Measurements from ENCODE around the gene OR9Q2.
"Not testable (repeated sequence)": the region's sequence is repeated elsewhere in the genome, so short reads cannot be mapped to it uniquely, and the experiment has no call there.

OR9Q2 gene

DNA sequence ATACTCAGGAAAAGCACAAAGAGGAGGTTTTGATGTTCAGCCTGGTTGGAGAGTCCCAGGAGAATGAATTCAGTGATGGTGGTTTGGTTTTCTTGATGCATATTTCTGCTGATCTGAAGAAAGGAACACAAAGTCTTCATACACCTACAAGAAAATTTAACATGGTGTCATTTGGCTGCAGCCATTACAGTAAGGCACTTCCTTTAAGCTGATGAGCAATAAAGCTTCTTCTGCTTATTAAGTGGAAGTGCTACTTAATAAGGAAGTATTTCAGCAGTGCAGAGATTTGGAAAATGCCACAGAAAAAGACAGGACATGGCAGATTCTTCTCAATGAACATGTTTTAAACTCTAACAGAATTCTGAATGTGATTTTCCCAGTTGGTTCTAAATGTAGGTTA, 15.2 kb downstream of the OR9Q2 start, which contains the start of gene OR1S2 (continued):
- TF ChIP-seq, protein P1, sequence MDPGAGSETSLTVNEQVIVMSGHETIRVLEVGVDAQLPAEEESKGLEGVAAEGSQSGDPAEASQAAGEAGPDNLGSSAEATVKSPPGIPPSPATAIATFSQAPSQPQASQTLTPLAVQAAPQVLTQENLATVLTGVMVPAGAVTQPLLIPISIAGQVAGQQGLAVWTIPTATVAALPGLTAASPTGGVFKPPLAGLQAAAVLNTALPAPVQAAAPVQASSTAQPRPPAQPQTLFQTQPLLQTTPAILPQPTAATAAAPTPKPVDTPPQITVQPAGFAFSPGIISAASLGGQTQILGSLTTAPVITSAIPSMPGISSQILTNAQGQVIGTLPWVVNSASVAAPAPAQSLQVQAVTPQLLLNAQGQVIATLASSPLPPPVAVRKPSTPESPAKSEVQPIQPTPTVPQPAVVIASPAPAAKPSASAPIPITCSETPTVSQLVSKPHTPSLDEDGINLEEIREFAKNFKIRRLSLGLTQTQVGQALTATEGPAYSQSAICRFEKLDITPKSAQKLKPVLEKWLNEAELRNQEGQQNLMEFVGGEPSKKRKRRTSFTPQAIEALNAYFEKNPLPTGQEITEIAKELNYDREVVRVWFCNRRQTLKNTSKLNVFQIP (CRISPR knock-in tag; IDR thresholded peaks at IDR 0.05; ENCODE audit: borderline replicate concordance, low read depth), result no peak
- no peak for TF ChIP-seq ESRRG (CRISPR knock-in tag; IDR thresholded peaks at IDR 0.05)
- TF ChIP-seq ZFP30 (CRISPR knock-in tag; IDR thresholded peaks at IDR 0.05), result no peak

DNA sequence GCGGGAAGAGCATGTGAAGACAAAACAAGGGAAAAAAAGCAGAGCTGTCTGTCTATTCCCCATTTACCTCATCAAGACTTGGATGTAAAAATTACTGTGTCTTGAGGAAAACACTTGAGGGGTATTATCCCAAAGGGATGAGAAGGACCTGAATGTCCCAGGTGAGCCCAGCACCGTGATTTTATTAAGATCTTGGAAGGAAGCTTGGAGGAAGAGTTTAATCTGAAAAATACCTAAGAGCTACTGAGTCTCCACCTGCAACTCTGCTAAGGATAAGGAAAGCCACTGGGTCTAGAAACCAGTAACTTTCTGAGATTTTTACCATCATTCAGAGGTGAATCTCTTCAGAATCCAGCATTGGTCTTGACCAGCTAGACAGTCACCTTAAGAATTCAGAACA, 23.6 kb downstream of the OR9Q2 start, which contains the start of gene OR1S1:
TSS of gene OR1S1 (plus strand) at position 301 of the 400 bp plus-strand sequence.
- not testable (repeated sequence) for ATAC-seq

DNA sequence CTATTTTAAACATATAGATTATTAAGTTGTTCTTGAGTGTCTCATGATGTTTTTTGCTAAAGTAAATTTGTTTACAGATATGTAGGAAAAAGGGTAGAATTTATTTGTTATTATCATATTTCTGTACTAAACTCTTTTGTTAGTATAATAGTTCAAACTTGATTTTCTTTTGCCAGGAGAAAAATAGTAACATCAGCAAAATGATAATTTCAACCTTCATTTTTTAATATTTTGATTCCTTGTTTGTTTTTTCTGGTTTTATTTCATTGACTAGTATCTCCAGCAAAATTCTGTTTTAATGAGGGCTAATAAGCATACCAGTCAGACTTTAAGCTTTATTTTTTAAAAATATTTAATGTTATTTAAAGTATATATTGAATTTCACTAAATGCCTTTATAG, 27.6 kb downstream of the OR9Q2 start:
- ATAC-seq, result no peak
- no peak for TF ChIP-seq ZFP3 (CRISPR knock-in tag; IDR thresholded peaks at IDR 0.05)
- TF ChIP-seq ZNF70 (CRISPR knock-in tag; IDR thresholded peaks at IDR 0.05), result no peak
- TF ChIP-seq GLIS3 (CRISPR knock-in tag; IDR thresholded peaks at IDR 0.05), result no peak
- TF ChIP-seq PPARA (CRISPR knock-in tag; IDR thresholded peaks at IDR 0.05; ENCODE audit: borderline replicate concordance), result no peak
- no peak for TF ChIP-seq TCF4 (CRISPR knock-in tag; IDR thresholded peaks at IDR 0.05; ENCODE audit: borderline replicate concordance)
- TF ChIP-seq, protein P2, sequence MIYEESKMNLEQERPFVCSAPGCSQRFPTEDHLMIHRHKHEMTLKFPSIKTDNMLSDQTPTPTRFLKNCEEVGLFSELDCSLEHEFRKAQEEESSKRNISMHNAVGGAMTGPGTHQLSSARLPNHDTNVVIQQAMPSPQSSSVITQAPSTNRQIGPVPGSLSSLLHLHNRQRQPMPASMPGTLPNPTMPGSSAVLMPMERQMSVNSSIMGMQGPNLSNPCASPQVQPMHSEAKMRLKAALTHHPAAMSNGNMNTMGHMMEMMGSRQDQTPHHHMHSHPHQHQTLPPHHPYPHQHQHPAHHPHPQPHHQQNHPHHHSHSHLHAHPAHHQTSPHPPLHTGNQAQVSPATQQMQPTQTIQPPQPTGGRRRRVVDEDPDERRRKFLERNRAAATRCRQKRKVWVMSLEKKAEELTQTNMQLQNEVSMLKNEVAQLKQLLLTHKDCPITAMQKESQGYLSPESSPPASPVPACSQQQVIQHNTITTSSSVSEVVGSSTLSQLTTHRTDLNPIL (CRISPR knock-in tag; IDR thresholded peaks at IDR 0.05; ENCODE audit: low read depth), result no peak
- no peak for TF ChIP-seq RARB (CRISPR knock-in tag; IDR thresholded peaks at IDR 0.05)
- TF ChIP-seq OSR1 (CRISPR knock-in tag; IDR thresholded peaks at IDR 0.05), result no peak
- TF ChIP-seq ZFP30 (CRISPR knock-in tag; IDR thresholded peaks at IDR 0.05), result no peak
- TF ChIP-seq ISL1 (CRISPR knock-in tag; IDR thresholded peaks at IDR 0.05), result no peak
- no peak for TF ChIP-seq ZNF565 (CRISPR knock-in tag; conservative IDR thresholded peaks at IDR 0.05; ENCODE audit: low read depth)
- no peak for TF ChIP-seq ARNTL (CRISPR knock-in tag; IDR thresholded peaks at IDR 0.05; ENCODE audit: borderline replicate concordance, low read depth)
- TF ChIP-seq, protein P3, sequence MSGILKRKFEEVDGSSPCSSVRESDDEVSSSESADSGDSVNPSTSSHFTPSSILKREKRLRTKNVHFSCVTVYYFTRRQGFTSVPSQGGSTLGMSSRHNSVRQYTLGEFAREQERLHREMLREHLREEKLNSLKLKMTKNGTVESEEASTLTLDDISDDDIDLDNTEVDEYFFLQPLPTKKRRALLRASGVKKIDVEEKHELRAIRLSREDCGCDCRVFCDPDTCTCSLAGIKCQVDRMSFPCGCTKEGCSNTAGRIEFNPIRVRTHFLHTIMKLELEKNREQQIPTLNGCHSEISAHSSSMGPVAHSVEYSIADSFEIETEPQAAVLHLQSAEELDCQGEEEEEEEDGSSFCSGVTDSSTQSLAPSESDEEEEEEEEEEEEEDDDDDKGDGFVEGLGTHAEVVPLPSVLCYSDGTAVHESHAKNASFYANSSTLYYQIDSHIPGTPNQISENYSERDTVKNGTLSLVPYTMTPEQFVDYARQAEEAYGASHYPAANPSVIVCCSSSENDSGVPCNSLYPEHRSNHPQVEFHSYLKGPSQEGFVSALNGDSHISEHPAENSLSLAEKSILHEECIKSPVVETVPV (CRISPR knock-in tag; IDR thresholded peaks at IDR 0.05), result no peak
- no peak for TF ChIP-seq ESRRG (CRISPR knock-in tag; IDR thresholded peaks at IDR 0.05)
- no peak for TF ChIP-seq ZC3H10 (CRISPR knock-in tag; IDR thresholded peaks at IDR 0.05)

DNA sequence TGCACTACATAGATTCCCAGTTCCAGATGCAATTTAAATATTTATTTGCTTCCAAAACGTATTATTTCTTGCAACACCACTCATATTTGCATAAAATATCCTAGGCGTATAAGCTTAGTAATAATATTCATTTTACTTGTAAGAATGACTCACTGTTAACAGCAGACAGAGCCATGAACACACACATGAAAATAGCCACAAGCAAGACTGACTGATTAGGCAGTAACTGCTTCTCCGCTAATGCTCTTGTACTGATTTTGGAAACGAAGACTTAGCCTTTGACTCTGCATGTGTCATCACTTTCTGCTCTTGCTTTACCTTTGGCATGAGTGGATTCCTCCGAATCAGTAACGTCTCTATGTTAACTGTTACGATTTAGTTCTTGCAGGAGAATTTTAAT, 33.9 kb downstream of the OR9Q2 start:
- TF ChIP-seq TOX (CRISPR knock-in tag; IDR thresholded peaks at IDR 0.05; ENCODE audit: borderline replicate concordance), result no peak
- TF ChIP-seq CSDC2 (CRISPR knock-in tag; IDR thresholded peaks at IDR 0.05), result no peak
- TF ChIP-seq RARB (CRISPR knock-in tag; IDR thresholded peaks at IDR 0.05), result no peak
- no peak for ATAC-seq

DNA sequence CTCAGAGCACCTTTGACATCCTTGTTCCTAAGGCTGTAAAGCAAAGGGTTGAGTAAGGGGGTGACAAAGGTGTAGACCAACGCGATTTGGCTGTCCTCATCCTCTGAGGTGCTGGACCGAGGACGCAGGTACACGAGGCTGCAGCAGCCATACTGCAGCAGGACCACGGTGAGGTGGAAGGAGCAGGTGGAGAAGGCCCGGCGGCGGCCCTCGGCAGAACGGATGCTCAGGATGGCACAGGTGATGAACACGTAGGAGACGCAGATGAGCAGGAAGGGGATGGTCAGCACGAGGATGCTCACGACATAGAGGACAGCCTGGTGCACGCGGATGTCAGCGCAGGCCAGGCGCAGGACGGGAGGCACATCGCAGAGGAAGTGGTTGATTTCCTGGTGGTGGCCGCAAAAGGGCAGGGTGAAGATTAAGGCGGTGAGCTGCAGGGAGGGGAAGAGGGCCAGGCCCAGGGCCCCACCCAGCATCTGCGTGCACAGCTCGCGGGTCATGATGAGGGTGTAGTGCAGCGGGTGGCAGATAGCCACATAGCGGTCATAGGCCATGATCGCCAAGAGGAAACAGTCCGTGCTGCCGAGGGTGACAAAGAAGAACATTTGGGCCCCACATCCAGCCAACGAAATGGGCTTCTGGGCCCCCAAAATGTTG, 39.2 kb downstream of the OR9Q2 start:
- ATAC-seq, result no peak
- TF ChIP-seq ZFP3 (CRISPR knock-in tag; IDR thresholded peaks at IDR 0.05), result no peak
- TF ChIP-seq TCF4 (CRISPR knock-in tag; IDR thresholded peaks at IDR 0.05; ENCODE audit: borderline replicate concordance), result no peak
- TF ChIP-seq CSDC2 (CRISPR knock-in tag; IDR thresholded peaks at IDR 0.05), result no peak
- TF ChIP-seq, protein P3 (CRISPR knock-in tag; IDR thresholded peaks at IDR 0.05), result no peak
- TF ChIP-seq, protein P4, sequence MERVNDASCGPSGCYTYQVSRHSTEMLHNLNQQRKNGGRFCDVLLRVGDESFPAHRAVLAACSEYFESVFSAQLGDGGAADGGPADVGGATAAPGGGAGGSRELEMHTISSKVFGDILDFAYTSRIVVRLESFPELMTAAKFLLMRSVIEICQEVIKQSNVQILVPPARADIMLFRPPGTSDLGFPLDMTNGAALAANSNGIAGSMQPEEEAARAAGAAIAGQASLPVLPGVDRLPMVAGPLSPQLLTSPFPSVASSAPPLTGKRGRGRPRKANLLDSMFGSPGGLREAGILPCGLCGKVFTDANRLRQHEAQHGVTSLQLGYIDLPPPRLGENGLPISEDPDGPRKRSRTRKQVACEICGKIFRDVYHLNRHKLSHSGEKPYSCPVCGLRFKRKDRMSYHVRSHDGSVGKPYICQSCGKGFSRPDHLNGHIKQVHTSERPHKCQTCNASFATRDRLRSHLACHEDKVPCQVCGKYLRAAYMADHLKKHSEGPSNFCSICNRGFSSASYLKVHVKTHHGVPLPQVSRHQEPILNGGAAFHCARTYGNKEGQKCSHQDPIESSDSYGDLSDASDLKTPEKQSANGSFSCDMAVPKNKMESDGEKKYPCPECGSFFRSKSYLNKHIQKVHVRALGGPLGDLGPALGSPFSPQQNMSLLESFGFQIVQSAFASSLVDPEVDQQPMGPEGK (CRISPR knock-in tag; IDR thresholded peaks at IDR 0.05; ENCODE audit: borderline replicate concordance), result no peak
- TF ChIP-seq OSR1 (CRISPR knock-in tag; IDR thresholded peaks at IDR 0.05), result no peak
- TF ChIP-seq, protein P1 (CRISPR knock-in tag; IDR thresholded peaks at IDR 0.05; ENCODE audit: borderline replicate concordance, low read depth), result no peak
- TF ChIP-seq ESRRG (CRISPR knock-in tag; IDR thresholded peaks at IDR 0.05), result no peak
- TF ChIP-seq ZFP30 (CRISPR knock-in tag; IDR thresholded peaks at IDR 0.05), result no peak
- TF ChIP-seq BACH2 (CRISPR knock-in tag; IDR thresholded peaks at IDR 0.05; ENCODE audit: borderline replicate concordance), result no peak
- TF ChIP-seq TOX (CRISPR knock-in tag; IDR thresholded peaks at IDR 0.05; ENCODE audit: borderline replicate concordance), result no peak
- no peak for TF ChIP-seq PPARA (CRISPR knock-in tag; IDR thresholded peaks at IDR 0.05; ENCODE audit: borderline replicate concordance)
- TF ChIP-seq, protein P5, sequence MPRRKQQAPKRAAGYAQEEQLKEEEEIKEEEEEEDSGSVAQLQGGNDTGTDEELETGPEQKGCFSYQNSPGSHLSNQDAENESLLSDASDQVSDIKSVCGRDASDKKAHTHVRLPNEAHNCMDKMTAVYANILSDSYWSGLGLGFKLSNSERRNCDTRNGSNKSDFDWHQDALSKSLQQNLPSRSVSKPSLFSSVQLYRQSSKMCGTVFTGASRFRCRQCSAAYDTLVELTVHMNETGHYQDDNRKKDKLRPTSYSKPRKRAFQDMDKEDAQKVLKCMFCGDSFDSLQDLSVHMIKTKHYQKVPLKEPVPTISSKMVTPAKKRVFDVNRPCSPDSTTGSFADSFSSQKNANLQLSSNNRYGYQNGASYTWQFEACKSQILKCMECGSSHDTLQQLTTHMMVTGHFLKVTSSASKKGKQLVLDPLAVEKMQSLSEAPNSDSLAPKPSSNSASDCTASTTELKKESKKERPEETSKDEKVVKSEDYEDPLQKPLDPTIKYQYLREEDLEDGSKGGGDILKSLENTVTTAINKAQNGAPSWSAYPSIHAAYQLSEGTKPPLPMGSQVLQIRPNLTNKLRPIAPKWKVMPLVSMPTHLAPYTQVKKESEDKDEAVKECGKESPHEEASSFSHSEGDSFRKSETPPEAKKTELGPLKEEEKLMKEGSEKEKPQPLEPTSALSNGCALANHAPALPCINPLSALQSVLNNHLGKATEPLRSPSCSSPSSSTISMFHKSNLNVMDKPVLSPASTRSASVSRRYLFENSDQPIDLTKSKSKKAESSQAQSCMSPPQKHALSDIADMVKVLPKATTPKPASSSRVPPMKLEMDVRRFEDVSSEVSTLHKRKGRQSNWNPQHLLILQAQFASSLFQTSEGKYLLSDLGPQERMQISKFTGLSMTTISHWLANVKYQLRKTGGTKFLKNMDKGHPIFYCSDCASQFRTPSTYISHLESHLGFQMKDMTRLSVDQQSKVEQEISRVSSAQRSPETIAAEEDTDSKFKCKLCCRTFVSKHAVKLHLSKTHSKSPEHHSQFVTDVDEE (CRISPR knock-in tag; IDR thresholded peaks at IDR 0.05), result no peak
